GM19193 (cell line): Measurements from ENCODE around the gene TUBG2.

ENCODE experiments used
- POLR2A ChIP-seq: IDR thresholded peaks from 4 replicates; pipeline ENCODE4 v1.6.1; 2011; ENCODE audit not compliant: insufficient read depth, insufficient read length; ENCODE audit errors: extremely low read depth

The TUBG2 gene

GRCh38 chr17:42659079-42659931 lies at the start of gene TUBG2:
TUBG2 (plus strand) TSS chr17:42659284; CDS start chr17:42659504, 220 bp downstream.
- peak; percentile 71 for TF ChIP-seq POLR2A

GRCh38 chr17:42612013-42612412 lies 47.1 kb upstream of the TUBG2 start:
- TF ChIP-seq POLR2A: no peak

- no peak for TF ChIP-seq POLR2A
Measured at GRCh38 chr17:42613699-42614295, 45.3 kb upstream of the TUBG2 start.

- no peak for TF ChIP-seq POLR2A
Measured at GRCh38 chr17:42617956-42618431, 41.1 kb upstream of the TUBG2 start.

- TF ChIP-seq POLR2A: peak; percentile 41
Measured at GRCh38 chr17:42618442-42619150, 40.5 kb upstream of the TUBG2 start.

- no peak for TF ChIP-seq POLR2A
Measured at GRCh38 chr17:42623271-42623670, 35.8 kb upstream of the TUBG2 start.

- TF ChIP-seq POLR2A: no peak
Measured at GRCh38 chr17:42623732-42624596, 35.1 kb upstream of the TUBG2 start.

GRCh38 chr17:42629411-42630009 lies 29.6 kb upstream of the TUBG2 start:
- TF ChIP-seq POLR2A: no peak

- TF ChIP-seq POLR2A: no peak
Measured at GRCh38 chr17:42632949-42633444, 26.1 kb upstream of the TUBG2 start.

- no peak for TF ChIP-seq POLR2A
Measured at GRCh38 chr17:42639525-42640113, 19.5 kb upstream of the TUBG2 start.

GRCh38 chr17:42640121-42640520 lies 19.0 kb upstream of the TUBG2 start:
- TF ChIP-seq POLR2A: no peak

- no peak for TF ChIP-seq POLR2A
Measured at GRCh38 chr17:42642336-42642735, 16.7 kb upstream of the TUBG2 start.

- no peak for TF ChIP-seq POLR2A
Measured at GRCh38 chr17:42647778-42648177, 11.3 kb upstream of the TUBG2 start.
